Upper lobe of right lung (tissue), 1 donor: ENCODE results near the gene STAT1. TPM values are rescaled to one million over a fixed set of nuclear protein-coding genes. Genes with fewer than 3 reads are reported as not detected.
"Not testable (repeated sequence)": the region's sequence is repeated elsewhere in the genome, so short reads cannot be mapped to it uniquely, and the experiment has no call there.

ENCODE experiments used
- ATAC-seq: fragments of 200-7000 bp; cut with Tn5 transposase; one replicate; pipeline ENCODE4 v1.9.1; 2020; ENCODE audit warnings: mild to moderate bottlenecking, moderate library complexity
- DNase-seq: peaks from one replicate; pipeline ENCODE4 v3.0.0-alpha.2; 2020
- H3K27ac ChIP-seq: fragments of 200-600 bp; one replicate; pipeline ENCODE4 v1.8.0; 2022
- H3K27me3 ChIP-seq: fragments of 200-600 bp; one replicate; pipeline ENCODE4 v1.8.0; 2022; ENCODE audit warnings: mild to moderate bottlenecking
- H3K36me3 ChIP-seq: fragments of 200-600 bp; one replicate; pipeline ENCODE4 v1.8.0; 2022
- H3K4me1 ChIP-seq: fragments of 200-600 bp; one replicate; pipeline ENCODE4 v1.8.0; 2022
- H3K4me3 ChIP-seq: fragments of 200-600 bp; one replicate; pipeline ENCODE4 v1.8.0; 2022; ENCODE audit warnings: mild to moderate bottlenecking
- H3K9me3 ChIP-seq: fragments of 200-600 bp; one replicate; pipeline ENCODE4 v1.8.0; 2022
- intact Hi-C: fragments of 100-400 bp; cut with DNase I; formaldehyde crosslinking; loops from one replicate; pipeline ENCODE4 v1.11.0; 2022
- total RNA-seq: library from RNA; stranded (reverse); fragmentation: NEBNext Ultra II Directional; extraction: Animal tissue kit (Norgen Biotek cat#: 25700); gene quantifications from one replicate; pipeline ENCODE4 v1.2.1, GENCODE V29; 2021
- TF ChIP-seq, protein P1 (sequence below): fragments of 200-600 bp; IDR thresholded peaks from one replicate; pipeline ENCODE4 v1.8.0; 2022; ENCODE audit warnings: antibody characterized with exemption
- donor health status: DM: no; HTN: yes; CAD: no; lungs with severe emphysema.

STAT1 gene
- total RNA-seq, 1 donor from 2014 or later = 98.6 TPM

GRCh38 chr2:190999058-190999457 is 14.9 kb downstream of the STAT1 start:
- H3K36me3 ChIP-seq = peaks cover 100% of the 10 kb centered on the region
- DNase-seq (no peak), ATAC-seq (no peak)
- no peaks in the 10 kb centered on the region for H3K9me3 ChIP-seq
- H3K27ac ChIP-seq = no peak overlapping the region
- no peaks in the 10 kb centered on the region for H3K27me3 ChIP-seq
- intact Hi-C loops = no loop called here
- TF ChIP-seq, protein P1, sequence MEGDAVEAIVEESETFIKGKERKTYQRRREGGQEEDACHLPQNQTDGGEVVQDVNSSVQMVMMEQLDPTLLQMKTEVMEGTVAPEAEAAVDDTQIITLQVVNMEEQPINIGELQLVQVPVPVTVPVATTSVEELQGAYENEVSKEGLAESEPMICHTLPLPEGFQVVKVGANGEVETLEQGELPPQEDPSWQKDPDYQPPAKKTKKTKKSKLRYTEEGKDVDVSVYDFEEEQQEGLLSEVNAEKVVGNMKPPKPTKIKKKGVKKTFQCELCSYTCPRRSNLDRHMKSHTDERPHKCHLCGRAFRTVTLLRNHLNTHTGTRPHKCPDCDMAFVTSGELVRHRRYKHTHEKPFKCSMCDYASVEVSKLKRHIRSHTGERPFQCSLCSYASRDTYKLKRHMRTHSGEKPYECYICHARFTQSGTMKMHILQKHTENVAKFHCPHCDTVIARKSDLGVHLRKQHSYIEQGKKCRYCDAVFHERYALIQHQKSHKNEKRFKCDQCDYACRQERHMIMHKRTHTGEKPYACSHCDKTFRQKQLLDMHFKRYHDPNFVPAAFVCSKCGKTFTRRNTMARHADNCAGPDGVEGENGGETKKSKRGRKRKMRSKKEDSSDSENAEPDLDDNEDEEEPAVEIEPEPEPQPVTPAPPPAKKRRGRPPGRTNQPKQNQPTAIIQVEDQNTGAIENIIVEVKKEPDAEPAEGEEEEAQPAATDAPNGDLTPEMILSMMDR = no peak
- H3K4me1 ChIP-seq = no peaks in the 10 kb centered on the region
- no peak overlapping the region for H3K4me3 ChIP-seq

- DNase-seq (no peak), ATAC-seq (no peak)
- no peaks in the 10 kb centered on the region for H3K4me1 ChIP-seq
- H3K36me3 ChIP-seq = peaks cover 100% of the 10 kb centered on the region
- H3K27ac ChIP-seq = no peak overlapping the region
- H3K27me3 ChIP-seq = no peaks in the 10 kb centered on the region
- TF ChIP-seq, protein P1 = no peak
- no peak overlapping the region for H3K4me3 ChIP-seq
- H3K9me3 ChIP-seq = no peaks in the 10 kb centered on the region
- intact Hi-C loops = no loop called here
Measured at GRCh38 chr2:190997526-190998113, 16.4 kb downstream of the STAT1 start.

GRCh38 chr2:190996947-190997346 is 17.0 kb downstream of the STAT1 start:
- DNase-seq = no peak
- Histone ChIP-seq H3K27ac (no peak overlapping the region), H3K36me3 (peaks cover 100% of the 10 kb centered on the region), H3K4me1 (no peaks in the 10 kb centered on the region), H3K27me3 (no peaks in the 10 kb centered on the region), H3K9me3 (no peaks in the 10 kb centered on the region), H3K4me3 (no peak overlapping the region)
- peak; percentile 85 for ATAC-seq
- intact Hi-C loops = no loop called here
- TF ChIP-seq, protein P1 = no peak

GRCh38 chr2:190996338-190996946 is 17.5 kb downstream of the STAT1 start:
- Histone ChIP-seq H3K27me3 (no peaks in the 10 kb centered on the region), H3K4me3 (no peak overlapping the region), H3K4me1 (no peaks in the 10 kb centered on the region), H3K27ac (no peak overlapping the region), H3K9me3 (no peaks in the 10 kb centered on the region), H3K36me3 (peaks cover 100% of the 10 kb centered on the region)
- DNase-seq = no peak
- peak; percentile 71 for ATAC-seq
- intact Hi-C loops = no loop called here
- TF ChIP-seq, protein P1 = peak; percentile 59

DNA sequence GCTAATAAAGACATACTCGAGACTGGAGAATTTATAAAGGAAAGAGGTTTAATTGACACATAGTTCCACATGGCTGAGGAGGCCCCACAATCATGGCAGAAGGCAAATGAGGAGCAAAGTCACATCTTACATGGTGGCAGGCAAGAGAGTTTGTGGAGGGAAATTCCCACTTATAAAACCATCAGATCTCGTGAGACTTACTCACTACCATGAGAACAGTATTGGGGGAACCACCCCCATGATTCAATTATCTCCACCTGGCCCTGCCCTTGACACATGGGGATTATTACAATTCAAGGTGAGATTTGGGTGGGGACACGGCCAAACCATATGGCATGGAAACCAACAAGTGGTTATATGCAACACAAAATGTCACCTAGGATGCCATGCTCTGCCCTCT is 18.7 kb downstream of the STAT1 start:
- H3K27me3 ChIP-seq, DNase-seq, H3K9me3 ChIP-seq, H3K27ac ChIP-seq, H3K4me3 ChIP-seq, ATAC-seq, intact Hi-C loops, H3K4me1 ChIP-seq: not testable (repeated sequence)
- peaks cover 100% of the 10 kb centered on the region for H3K36me3 ChIP-seq

- no peak for ATAC-seq
Measured at GRCh38 chr2:190994148-190994547, 19.8 kb downstream of the STAT1 start.

More at GRCh38 chr2:190994148-190994547, 19.8 kb downstream of the STAT1 start:
- H3K4me1 ChIP-seq = no peaks in the 10 kb centered on the region
- no peak for DNase-seq
- H3K27me3 ChIP-seq = no peaks in the 10 kb centered on the region
- H3K4me3 ChIP-seq = no peak overlapping the region
- intact Hi-C loops = no loop called here
- no peaks in the 10 kb centered on the region for H3K9me3 ChIP-seq
- H3K27ac ChIP-seq = no peak overlapping the region
- peaks cover 100% of the 10 kb centered on the region for H3K36me3 ChIP-seq
- TF ChIP-seq, protein P1 = no peak
